K562 (cell line): ENCODE results near the gene SLC13A3. TPM values are rescaled to one million over a fixed set of nuclear protein-coding genes. Genes with fewer than 3 reads are reported as not detected.

Experiments used
- ATAC-seq: fragments of 200-7000 bp; cut with Tn5 transposase; 3 replicates; pipeline ENCODE4 v1.9.1; 2020; ENCODE audit warnings: moderate library complexity
- BruUV-seq: library from RNA; stranded (reverse); fragments of 400-500 nt; replicated peaks from 2 replicates; lab custom pipeline; 2021; lab: Mats Ljungman, UMichigan
- CTCF ChIA-PET: fragments of 300-600 bp; formaldehyde crosslinking; extraction: SDS; loops from one replicate; lab custom pipeline; 2021; ENCODE audit warnings: low intra/inter-chr PET ratio; lab: Yijun Ruan, JAX
- POLR2A ChIA-PET: fragments of 300-600, 350-650 bp; sonication (Branson Sonifier 250); formaldehyde crosslinking; extraction: SDS; loops from one replicate; lab custom pipeline; 2021; ENCODE audit warnings: antibody characterized with exemption, inconsistent platforms; lab: Yijun Ruan, JAX
- DNase-seq, 4 experiments: peaks; one replicate each; pipeline versions ENCODE4 v3.0.0 to v3.0.0-alpha.2; 2011 to 2018; ENCODE audit warnings: low spot score in 3 of 4, mixed read lengths in 3 of 4; ENCODE audit errors: extremely low read depth in 1 of 4
- FAIRE-seq: peaks from 2 replicates; lab custom pipeline; 2011; peaks lifted over from hg19 to GRCh38; lab: Jason Lieb, UNC
- H2AFZ ChIP-seq: 2 replicates; pipeline ENCODE4 v1.6.0; 2011; ENCODE audit warnings: low read depth, low read length, control low read depth, inconsistent platforms
- H3K27ac ChIP-seq: fragments of 200-600 bp; 3 replicates; pipeline ENCODE4 v1.8.0; 2011; ENCODE audit warnings: low read depth, mild to moderate bottlenecking, control low read depth, inconsistent platforms, low read length, moderate library complexity, mixed read lengths; ENCODE audit errors: extremely low read depth
- H3K27me3 ChIP-seq, 2 experiments: fragments of 300-600 bp in 1 of 2; 2 replicates in 1 of 2; 3 replicates in 1 of 2; pipeline versions ENCODE4 v1.6.0 to v1.8.0; 2011; ENCODE audit warnings: inconsistent platforms in 2 of 2, low read length in 2 of 2, mild to moderate bottlenecking in 1 of 2, mixed read lengths in 1 of 2, moderate library complexity in 1 of 2; ENCODE audit not compliant: control insufficient read depth in 2 of 2, insufficient read depth in 2 of 2
- H3K36me3 ChIP-seq: fragments of 300-600 bp; 3 replicates; pipeline ENCODE4 v1.8.0; 2011; ENCODE audit warnings: mild to moderate bottlenecking, low read length, inconsistent platforms; ENCODE audit not compliant: control insufficient read depth, insufficient read depth
- H3K4me1 ChIP-seq, 2 experiments: fragments of 200-600 bp in 1 of 2; replicated peaks in 1 of 2; 2 replicates in 1 of 2; 3 replicates in 1 of 2; pipeline versions ENCODE4 v1.5.1 to v1.8.0; 2011; ENCODE audit warnings: inconsistent platforms in 2 of 2, low read length in 2 of 2, mild to moderate bottlenecking in 1 of 2, mixed read lengths in 1 of 2, moderate library complexity in 1 of 2; ENCODE audit not compliant: control insufficient read depth in 2 of 2, insufficient read depth in 2 of 2
- H3K4me2 ChIP-seq: 2 replicates; pipeline ENCODE4 v1.6.1; 2011; ENCODE audit warnings: low read length, control low read depth, inconsistent platforms, mixed read lengths; ENCODE audit not compliant: insufficient read depth
- H3K4me3 ChIP-seq: fragments of 200-600 bp; sonication (generic), shearing (Covaris generic); 2 replicates; pipeline ENCODE4 v1.5.1; 2016; ENCODE audit warnings: control low read depth, inconsistent platforms
- H3K79me2 ChIP-seq: fragments of 200-600 bp; 3 replicates; pipeline ENCODE4 v1.8.0; 2011; ENCODE audit warnings: low read length, inconsistent platforms; ENCODE audit not compliant: control insufficient read depth, insufficient read depth
- H3K9ac ChIP-seq, 2 experiments: 2 replicates each; pipeline versions ENCODE4 v1.6.0 to v1.6.1; 2011; ENCODE audit warnings: low read depth in 2 of 2, low read length in 2 of 2, control low read depth in 1 of 2, inconsistent platforms in 1 of 2, mild to moderate bottlenecking in 1 of 2, mixed read lengths in 1 of 2; ENCODE audit not compliant: insufficient read depth in 1 of 2
- H3K9me1 ChIP-seq: one replicate; pipeline ENCODE4 v1.6.0; 2011; ENCODE audit warnings: inconsistent platforms, mild to moderate bottlenecking, low read length, moderate library complexity; ENCODE audit not compliant: control insufficient read depth, insufficient read depth
- H3K9me3 ChIP-seq: replicated peaks from 2 replicates; pipeline ENCODE4 v1.5.1; 2011; ENCODE audit warnings: low read depth, low read length, inconsistent platforms; ENCODE audit not compliant: control insufficient read depth, insufficient read depth
- H4K20me1 ChIP-seq: replicated peaks from 2 replicates; pipeline ENCODE4 v1.6.1; 2011; ENCODE audit warnings: low read length, inconsistent platforms, mixed read lengths; ENCODE audit not compliant: control insufficient read depth, insufficient read depth
- CUX1 ChIP-seq: fragments of 200-800 bp; sonication (Bioruptor generic); IDR thresholded peaks from 2 replicates; pipeline ENCODE4 v1.6.1; 2016; ENCODE audit warnings: missing genetic modification characterization, missing compliant biosample characterization
- ETV6 ChIP-seq, 3 experiments: fragments of 150-350 bp in 1 of 3; sonication (generic) in 1 of 3; formaldehyde crosslinking in 1 of 3; IDR thresholded peaks; 2 replicates each; pipeline versions ENCODE4 v1.6.1 to v1.8.0; 2014 to 2022; ENCODE audit warnings: borderline replicate concordance in 2 of 3, low read depth in 2 of 3, antibody characterized with exemption in 1 of 3, low read length in 1 of 3, mild to moderate bottlenecking in 1 of 3, missing genetic modification reagents in 1 of 3
- MNT ChIP-seq, 2 experiments: fragments of 450-650 bp; conservative IDR thresholded peaks; 2 replicates each; pipeline ENCODE4 v1.6.1; 2017; ENCODE audit warnings: mild to moderate bottlenecking in 2 of 2, moderate library complexity in 2 of 2
- NFIC ChIP-seq: fragments of 450-650 bp; IDR thresholded peaks from 2 replicates; pipeline ENCODE4 v1.6.1; 2017; ENCODE audit warnings: mild to moderate bottlenecking, inconsistent platforms
- ZNF444 ChIP-seq: fragments of 250-450 bp; sonication (Bioruptor Pico); IDR thresholded peaks from 2 replicates; pipeline ENCODE4 v1.4.0; 2020; ENCODE audit warnings: mild to moderate bottlenecking, moderate library complexity
- WGBS: fragments of 100-300 bp; shearing (Covaris generic); methylation state at CpG from one replicate; pipeline ENCODE4 v1.1.6; 2016; ENCODE audit warnings: low coverage, mixed read lengths; ENCODE audit not compliant: insufficient coverage; ENCODE audit errors: missing lambda C conversion rate; 5-methylcytosine and 5-hydroxymethylcytosine counted together
- in situ Hi-C: fragments of 300-500 bp; cut with MboI; formaldehyde crosslinking; loops from 4 replicates; pipeline ENCODE4 v1.15.0; 2018; ENCODE audit warnings: inconsistent platforms, mixed read lengths
- intact Hi-C: fragments of 100-400 bp; cut with micrococcal nuclease; formaldehyde crosslinking; loops from 2 replicates; pipeline ENCODE4 v1.14.2; 2022
- polyA plus RNA-seq, 8 experiments: library from polyadenylated mRNA; depleted of rRNA in 4 of 8; stranded (reverse) in 5 of 8; unstranded in 3 of 8; fragments of >200 nt; fragmentation: Nextera tagmentation in 2 of 8; fragmentation: Illumina TruSeq in 1 of 8; extraction: Ambion mirVana in 2 of 8; extraction: Trizol in 1 of 8; gene quantifications; 2 replicates each; pipeline versions ENCODE4 v1.2.1 to v1.2.3, GENCODE V29; 2011 to 2014; ENCODE audit warnings: inconsistent platforms in 1 of 8, missing spikeins in 1 of 8
- total RNA-seq, 7 experiments: library from RNA; depleted of rRNA in 6 of 7; stranded (reverse); fragments of >200 nt in 6 of 7; fragmentation: Illumina TruSeq in 2 of 7; extraction: Trizol in 2 of 7; gene quantifications; 2 replicates each; pipeline versions ENCODE4 v1.2.1 to v1.2.3, GENCODE V29; 2011 to 2021; ENCODE audit warnings: low replicate concordance in 1 of 7

The SLC13A3 gene
- total and polyA plus RNA-seq, 9 of the 15 experiments (the other 6 are each of a cell fraction or from before 2014, with no cell fraction given), result 5.5 to 16.4 (median 8.5) TPM

- no peak overlapping the region for H3K4me3 ChIP-seq
- in situ Hi-C loops (no loop called here), intact Hi-C loops (no loop called here)
- ChIA-PET CTCF (no interaction called here), POLR2A (interaction anchor here (0.6 to 1.3 kb wide), 2 partner anchors 26 to 552 kb away, joined by 3 to 5 read pairs; no protein-coding TSS in a partner anchor)
- BruUV-seq, result no TSS peak
- no peaks in the 10 kb centered on the region for H3K27me3 ChIP-seq
- no peak for ATAC-seq
- no peak overlapping the region for H3K27ac ChIP-seq
- H3K4me2 ChIP-seq, result no peak overlapping the region
- H3K9ac ChIP-seq, result no peak overlapping the region
- H3K9me3 ChIP-seq, result peaks cover 2% of the 10 kb centered on the region; the same call in 1 of the 2 replicates
- no peak for TF ChIP-seq NFIC
- no peak for TF ChIP-seq MNT (conservative IDR thresholded peaks at IDR 0.05)
- TF ChIP-seq ETV6 (IDR thresholded peaks at IDR 0.05; ENCODE audit: borderline replicate concordance in 1 of 2, low read depth in 2 of 2, low read length in 1 of 2), result no peak
- no peak for TF ChIP-seq ETV6 (CRISPR knock-in tag; IDR thresholded peaks at IDR 0.05; ENCODE audit: borderline replicate concordance)
- no peak for TF ChIP-seq CUX1 (CRISPR knock-in tag)
- no peak for TF ChIP-seq ZNF444
- H4K20me1 ChIP-seq, result no peaks in the 10 kb centered on the region; the same call in 1 of the 2 replicates
- H3K9me1 ChIP-seq, result no peaks in the 10 kb centered on the region
- H3K36me3 ChIP-seq, result no peaks in the 10 kb centered on the region
- peaks cover 7 to 12% of the 10 kb centered on the region in 2 experiments; a peak in 3 of 5 replicates for H3K4me1 ChIP-seq
- no peak for DNase-seq
- H3K79me2 ChIP-seq, result no peaks in the 10 kb centered on the region
- FAIRE-seq, result no peak
- H2AFZ ChIP-seq, result no peak overlapping the region
- 37% methylated on average over 5 of the region's 5 CpGs for WGBS
Measured at GRCh38 chr20:46575394-46575793, 75.9 kb downstream of the SLC13A3 start.
